ENCODE results near the gene CD151.

Gene CD151

GRCh38 chr11:832529-833113 is at the start of gene CD151:
CD151 (plus strand) TSS chr11:832952; CDS start chr11:836070, 3,118 bp downstream.
- DNase-seq (ENCODE audit: low spot score): no peak

- peak; percentile 92 for DNase-seq (ENCODE audit: low spot score)
Observed at GRCh38 chr11:783581-784015, 49.2 kb upstream of the CD151 start.

- DNase-seq (ENCODE audit: low spot score): no peak
Observed at GRCh38 chr11:786235-787083, 46.3 kb upstream of the CD151 start.

GRCh38 chr11:787084-787675 is 45.6 kb upstream of the CD151 start:
- no peak for DNase-seq (ENCODE audit: low spot score)

GRCh38 chr11:788009-788640 is 44.6 kb upstream of the CD151 start:
- no peak for DNase-seq (ENCODE audit: low spot score)

GRCh38 chr11:788953-789940 is 43.5 kb upstream of the CD151 start:
- DNase-seq (ENCODE audit: low spot score): no peak

- DNase-seq (ENCODE audit: low spot score): peak; percentile 74
Observed at GRCh38 chr11:789943-790342, 42.8 kb upstream of the CD151 start, which contains the start of gene CEND1. CEND1 (minus strand) TSS chr11:790090; CDS start chr11:788576, 1,514 bp downstream.

GRCh38 chr11:790721-791564 is 41.8 kb upstream of the CD151 start:
- DNase-seq (ENCODE audit: low spot score): no peak

GRCh38 chr11:791658-792534 is 40.9 kb upstream of the CD151 start:
- DNase-seq (ENCODE audit: low spot score): no peak

- DNase-seq (ENCODE audit: low spot score): no peak
Observed at GRCh38 chr11:792535-792821, 40.3 kb upstream of the CD151 start.

- no peak for DNase-seq (ENCODE audit: low spot score)
Observed at GRCh38 chr11:792873-793272, 39.9 kb upstream of the CD151 start.

- no peak for DNase-seq (ENCODE audit: low spot score)
Observed at GRCh38 chr11:793556-793955, 39.2 kb upstream of the CD151 start.

- no peak for DNase-seq (ENCODE audit: low spot score)
Observed at GRCh38 chr11:794013-794765, 38.6 kb upstream of the CD151 start.

- DNase-seq (ENCODE audit: low spot score): no peak
Observed at GRCh38 chr11:794766-795633, 37.8 kb upstream of the CD151 start.

- peak; percentile 77 for DNase-seq (ENCODE audit: low spot score)
Observed at GRCh38 chr11:795634-796564, 36.9 kb upstream of the CD151 start.

GRCh38 chr11:796565-797295 is 36.0 kb upstream of the CD151 start:
- no peak for DNase-seq (ENCODE audit: low spot score)

Measured in Ammon's horn (tissue), 1 donor.